ENCODE results near the gene C1orf56.

- TF ChIP-seq POLR2AphosphoS5 (IDR thresholded peaks at IDR 0.05; ENCODE audit: low read depth, low read length) (no peak), POLR2A (IDR thresholded peaks at IDR 0.05; ENCODE audit: low read depth, low read length) (no peak), TAF1 (IDR thresholded peaks at IDR 0.05; ENCODE audit: low read depth, low read length) (no peak)
These were observed 21.1 kb upstream of the C1orf56 start for GRCh38 chr1:151026460-151026859.
